ENCODE measurements around the gene POLD1.

Gene POLD1

DNA sequence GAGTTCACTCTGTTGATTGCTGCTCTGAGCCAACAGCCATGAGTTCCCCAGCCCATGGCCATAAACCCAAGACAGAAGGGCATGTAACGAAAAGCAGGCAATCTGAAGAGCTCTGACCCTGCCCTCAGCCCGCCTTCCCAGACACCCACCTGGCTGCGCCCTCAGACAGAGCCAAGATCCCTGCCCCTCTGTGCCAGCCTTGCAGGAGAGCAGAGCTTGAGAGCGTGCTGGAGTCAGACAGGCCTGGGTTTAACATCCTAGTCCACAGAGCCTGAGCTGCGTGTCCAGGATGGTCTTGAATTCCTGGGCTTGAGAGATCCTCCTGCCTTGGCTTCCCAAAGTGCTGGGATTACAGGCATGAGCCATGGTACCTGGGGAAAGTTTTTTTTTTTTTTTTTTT lies 73.2 kb downstream of the POLD1 start:
- H3K27me3 ChIP-seq (ENCODE audit: control insufficient read depth in 2 of 2, insufficient read depth in 2 of 2, low read length in 2 of 2): peaks cover 2 to 13% of the 10 kb centered on the region in 2 donors
- H3K4me1 ChIP-seq (ENCODE audit: control insufficient read depth in 2 of 2, insufficient read depth in 2 of 2, low read length in 2 of 2): peaks cover 0 to 3% of the 10 kb centered on the region in 2 donors
- H3K9me3 ChIP-seq (ENCODE audit: control insufficient read depth in 2 of 2, low read length in 2 of 2): no peaks in the 10 kb centered on the region
- H3K4me3 ChIP-seq (ENCODE audit: low read length in 2 of 2): no peak overlapping the region
- no peaks in the 10 kb centered on the region for H3K36me3 ChIP-seq (ENCODE audit: control insufficient read depth in 2 of 2, insufficient read depth in 2 of 2, low read length in 2 of 2)
- no peak overlapping the region for H3K9ac ChIP-seq (ENCODE audit: low read depth in 1 of 2, low read length in 2 of 2)
- no peak overlapping the region for H3K27ac ChIP-seq (ENCODE audit: low read depth in 2 of 2, low read length in 2 of 2)

DNA sequence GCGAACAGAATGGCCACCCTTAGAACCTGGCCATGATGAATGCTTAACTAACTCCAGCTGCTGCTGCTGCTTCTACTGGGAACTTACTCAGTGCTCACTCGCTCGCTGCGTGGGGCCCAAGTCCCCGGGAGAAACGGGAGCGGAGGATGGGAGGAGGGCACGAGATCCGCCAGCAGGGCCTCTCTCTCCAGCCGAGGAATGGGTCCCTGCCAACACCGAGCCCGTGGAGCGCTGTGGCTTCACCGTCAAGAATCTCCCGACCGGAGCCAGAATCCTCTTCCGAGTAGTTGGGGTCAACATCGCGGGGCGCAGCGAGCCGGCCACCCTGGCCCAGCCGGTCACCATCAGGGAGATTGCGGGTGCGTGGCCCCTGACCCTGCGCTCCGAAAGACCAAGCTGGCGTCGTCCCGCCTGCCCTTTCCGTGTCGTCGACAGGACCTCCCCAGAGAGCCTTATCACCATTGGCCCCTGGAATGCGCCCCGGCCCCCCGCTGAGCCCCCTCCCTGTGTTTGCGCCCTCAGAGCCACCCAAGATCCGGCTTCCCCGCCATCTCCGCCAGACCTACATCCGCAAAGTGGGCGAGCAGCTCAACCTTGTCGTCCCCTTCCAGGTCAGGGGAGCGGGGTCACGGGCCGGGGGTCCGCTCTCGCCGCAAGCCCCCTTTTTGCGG lies 74.4 kb downstream of the POLD1 start:
- Histone ChIP-seq H3K9ac (ENCODE audit: low read depth in 1 of 2, low read length in 2 of 2) (no peak overlapping the region), H3K4me1 (ENCODE audit: control insufficient read depth in 2 of 2, insufficient read depth in 2 of 2, low read length in 2 of 2) (peaks cover 0 to 3% of the 10 kb centered on the region in 2 donors), H3K4me3 (ENCODE audit: low read length in 2 of 2) (no peak overlapping the region), H3K27ac (ENCODE audit: low read depth in 2 of 2, low read length in 2 of 2) (no peak overlapping the region), H3K9me3 (ENCODE audit: control insufficient read depth in 2 of 2, low read length in 2 of 2) (no peaks in the 10 kb centered on the region), H3K27me3 (ENCODE audit: control insufficient read depth in 2 of 2, insufficient read depth in 2 of 2, low read length in 2 of 2) (peaks cover 2 to 13% of the 10 kb centered on the region in 2 donors), H3K36me3 (ENCODE audit: control insufficient read depth in 2 of 2, insufficient read depth in 2 of 2, low read length in 2 of 2) (no peaks in the 10 kb centered on the region)

DNA sequence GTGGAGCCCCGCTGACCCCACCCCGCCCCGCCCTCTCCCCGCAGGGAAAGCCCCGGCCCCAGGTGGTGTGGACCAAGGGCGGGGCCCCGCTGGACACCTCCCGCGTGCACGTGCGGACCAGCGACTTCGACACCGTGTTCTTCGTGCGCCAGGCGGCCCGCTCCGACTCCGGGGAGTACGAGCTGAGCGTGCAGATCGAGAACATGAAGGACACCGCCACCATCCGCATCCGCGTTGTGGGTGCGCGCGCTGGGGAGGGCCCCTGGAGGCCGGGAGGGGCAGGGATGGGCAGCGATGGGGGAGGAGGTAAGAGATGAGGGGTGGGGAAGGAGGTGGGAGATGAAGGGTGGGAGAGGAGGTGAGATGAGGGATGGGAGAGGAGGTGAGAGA lies 74.9 kb downstream of the POLD1 start:
- no peak overlapping the region for H3K9ac ChIP-seq (ENCODE audit: low read depth in 1 of 2, low read length in 2 of 2)
- no peak overlapping the region for H3K4me3 ChIP-seq (ENCODE audit: low read length in 2 of 2)
- H3K27me3 ChIP-seq (ENCODE audit: control insufficient read depth in 2 of 2, insufficient read depth in 2 of 2, low read length in 2 of 2): peaks cover 2 to 13% of the 10 kb centered on the region in 2 donors
- no peaks in the 10 kb centered on the region for H3K36me3 ChIP-seq (ENCODE audit: control insufficient read depth in 2 of 2, insufficient read depth in 2 of 2, low read length in 2 of 2)
- peaks cover 0 to 3% of the 10 kb centered on the region in 2 donors for H3K4me1 ChIP-seq (ENCODE audit: control insufficient read depth in 2 of 2, insufficient read depth in 2 of 2, low read length in 2 of 2)
- H3K9me3 ChIP-seq (ENCODE audit: control insufficient read depth in 2 of 2, low read length in 2 of 2): no peaks in the 10 kb centered on the region
- no peak overlapping the region for H3K27ac ChIP-seq (ENCODE audit: low read depth in 2 of 2, low read length in 2 of 2)

DNA sequence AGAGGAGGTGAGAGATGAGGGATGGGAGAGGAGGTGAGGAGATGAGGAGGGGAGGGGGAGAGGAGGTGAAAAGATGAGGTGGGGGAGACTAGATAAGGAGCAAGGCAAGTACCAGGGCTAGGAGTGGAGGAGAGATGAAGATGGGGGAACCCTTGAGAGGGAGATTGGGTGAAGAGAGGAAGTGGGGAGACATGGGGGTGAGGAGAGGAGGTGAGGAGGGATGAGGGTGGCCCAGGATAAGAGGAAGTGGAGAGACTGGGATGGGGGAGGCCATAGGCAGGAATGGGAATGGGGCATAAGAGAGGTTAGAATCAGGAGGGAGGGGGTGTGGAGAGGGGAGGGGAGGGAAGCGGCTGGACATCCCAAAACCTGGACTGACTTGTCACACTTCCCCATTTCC lies 75.5 kb downstream of the POLD1 start:
- Histone ChIP-seq H3K4me3 (ENCODE audit: low read length in 2 of 2) (no peak overlapping the region), H3K27me3 (ENCODE audit: control insufficient read depth in 2 of 2, insufficient read depth in 2 of 2, low read length in 2 of 2) (peaks cover 2 to 13% of the 10 kb centered on the region in 2 donors), H3K36me3 (ENCODE audit: control insufficient read depth in 2 of 2, insufficient read depth in 2 of 2, low read length in 2 of 2) (no peaks in the 10 kb centered on the region), H3K9ac (ENCODE audit: low read depth in 1 of 2, low read length in 2 of 2) (no peak overlapping the region), H3K9me3 (ENCODE audit: control insufficient read depth in 2 of 2, low read length in 2 of 2) (no peaks in the 10 kb centered on the region), H3K4me1 (ENCODE audit: control insufficient read depth in 2 of 2, insufficient read depth in 2 of 2, low read length in 2 of 2) (peaks cover 0 to 3% of the 10 kb centered on the region in 2 donors), H3K27ac (ENCODE audit: low read depth in 2 of 2, low read length in 2 of 2) (no peak overlapping the region)

DNA sequence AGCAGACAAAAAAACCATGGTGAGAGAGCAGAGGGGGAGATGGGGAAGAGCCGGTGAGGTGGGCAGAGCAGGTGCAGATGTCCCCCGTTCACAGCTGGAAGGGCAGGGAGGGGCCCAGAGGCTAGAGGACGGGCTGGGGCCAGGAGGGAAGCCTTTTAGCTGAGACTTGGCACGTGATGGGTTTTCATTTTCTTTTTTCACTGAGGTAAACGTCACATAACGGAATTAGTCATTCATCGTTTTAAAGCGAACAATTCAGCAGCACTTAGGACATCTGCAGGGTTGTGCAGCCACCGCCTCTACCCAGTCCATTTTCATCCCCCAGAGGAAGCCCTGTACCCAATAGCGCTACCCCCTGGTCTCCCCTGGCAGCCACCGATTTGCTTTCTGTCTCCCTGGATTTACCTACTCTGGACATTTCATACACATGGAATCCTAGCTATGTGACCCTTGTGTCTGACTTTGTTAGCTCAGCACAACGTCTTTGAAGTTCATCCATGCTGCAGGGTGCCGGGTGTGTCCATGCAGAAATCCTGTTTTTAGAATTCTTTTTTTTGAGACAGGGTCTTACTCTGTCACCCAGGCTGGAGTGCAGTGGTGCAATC lies 76.1 kb downstream of the POLD1 start:
- H3K4me1 ChIP-seq (ENCODE audit: control insufficient read depth in 2 of 2, insufficient read depth in 2 of 2, low read length in 2 of 2): peaks cover 0 to 3% of the 10 kb centered on the region in 2 donors
- H3K9ac ChIP-seq (ENCODE audit: low read depth in 1 of 2, low read length in 2 of 2): no peak overlapping the region
- H3K9me3 ChIP-seq (ENCODE audit: control insufficient read depth in 2 of 2, low read length in 2 of 2): no peaks in the 10 kb centered on the region
- H3K27me3 ChIP-seq (ENCODE audit: control insufficient read depth in 2 of 2, insufficient read depth in 2 of 2, low read length in 2 of 2): peaks cover 2 to 13% of the 10 kb centered on the region in 2 donors
- no peak overlapping the region for H3K4me3 ChIP-seq (ENCODE audit: low read length in 2 of 2)
- H3K27ac ChIP-seq (ENCODE audit: low read depth in 2 of 2, low read length in 2 of 2): no peak overlapping the region
- no peaks in the 10 kb centered on the region for H3K36me3 ChIP-seq (ENCODE audit: control insufficient read depth in 2 of 2, insufficient read depth in 2 of 2, low read length in 2 of 2)

DNA sequence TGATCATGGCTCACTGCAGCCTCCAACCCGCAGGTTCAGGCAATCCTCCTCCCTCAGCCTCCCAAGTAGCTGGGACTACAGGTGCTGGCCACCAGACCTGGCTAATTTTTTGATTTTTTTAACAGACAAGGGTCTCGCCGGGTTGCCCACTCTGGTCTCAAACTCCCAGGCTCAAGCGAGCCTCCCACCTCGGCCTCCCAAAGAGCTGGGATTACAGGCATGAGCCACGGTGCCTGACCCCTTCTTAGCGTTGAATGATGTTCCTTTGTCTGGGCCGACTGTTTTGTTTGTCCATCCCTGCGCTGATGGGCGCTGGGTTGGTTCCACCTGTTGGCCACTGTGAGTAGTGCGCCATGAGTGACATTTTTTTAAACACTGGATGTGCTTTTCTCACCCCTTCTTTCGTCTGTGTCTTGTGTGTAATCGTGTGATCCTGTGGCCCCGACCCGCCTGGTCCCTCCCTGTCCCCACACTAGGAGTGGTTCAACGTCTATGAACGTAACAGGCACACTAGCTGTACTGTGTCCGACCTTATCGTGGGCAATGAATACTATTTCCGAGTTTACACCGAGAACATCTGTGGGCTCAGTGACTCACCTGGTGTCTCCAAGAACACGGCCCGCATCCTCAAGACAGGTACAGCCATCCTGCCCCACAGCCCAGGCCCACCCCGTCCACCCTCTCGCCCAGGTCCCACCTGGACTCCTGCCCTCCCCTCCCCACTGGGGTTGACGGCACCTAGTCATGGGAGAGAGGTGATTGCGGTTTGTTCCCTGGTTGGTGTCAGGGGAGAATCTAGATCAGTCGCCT lies 77.1 kb downstream of the POLD1 start:
- Histone ChIP-seq H3K4me3 (ENCODE audit: low read length in 2 of 2) (no peak overlapping the region), H3K9ac (ENCODE audit: low read depth in 1 of 2, low read length in 2 of 2) (no peak overlapping the region), H3K4me1 (ENCODE audit: control insufficient read depth in 2 of 2, insufficient read depth in 2 of 2, low read length in 2 of 2) (peaks cover 0 to 7% of the 10 kb centered on the region in 2 donors), H3K27ac (ENCODE audit: low read depth in 2 of 2, low read length in 2 of 2) (no peak overlapping the region), H3K9me3 (ENCODE audit: control insufficient read depth in 2 of 2, low read length in 2 of 2) (no peaks in the 10 kb centered on the region), H3K36me3 (ENCODE audit: control insufficient read depth in 2 of 2, insufficient read depth in 2 of 2, low read length in 2 of 2) (no peaks in the 10 kb centered on the region), H3K27me3 (ENCODE audit: control insufficient read depth in 2 of 2, insufficient read depth in 2 of 2, low read length in 2 of 2) (peaks cover 2 to 13% of the 10 kb centered on the region in 2 donors)

DNA sequence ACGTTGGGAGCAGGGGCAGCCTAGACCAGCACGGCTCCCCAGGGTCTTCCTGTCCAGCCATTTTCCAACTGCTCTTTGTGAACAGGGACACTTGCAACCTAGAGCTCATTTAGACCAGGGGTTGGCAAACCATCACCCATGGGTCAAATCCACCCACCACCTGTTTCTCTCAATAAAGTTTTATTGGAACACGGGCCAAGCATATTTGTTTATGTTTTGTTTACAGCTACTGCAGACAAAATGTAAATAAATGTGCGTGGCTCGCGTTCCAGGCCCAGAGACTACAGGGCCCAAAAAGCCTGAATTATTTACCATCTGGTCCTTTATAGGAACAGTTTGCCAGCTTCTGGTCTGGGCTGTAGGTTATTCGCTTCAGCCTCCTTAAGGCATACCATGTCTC lies 78.8 kb downstream of the POLD1 start:
- Histone ChIP-seq H3K4me3 (ENCODE audit: low read length in 2 of 2) (no peak overlapping the region), H3K9me3 (ENCODE audit: control insufficient read depth in 2 of 2, low read length in 2 of 2) (no peaks in the 10 kb centered on the region), H3K9ac (ENCODE audit: low read depth in 1 of 2, low read length in 2 of 2) (no peak overlapping the region), H3K4me1 (ENCODE audit: control insufficient read depth in 2 of 2, insufficient read depth in 2 of 2, low read length in 2 of 2) (peaks cover 3 to 12% of the 10 kb centered on the region in 2 donors), H3K27ac (ENCODE audit: low read depth in 2 of 2, low read length in 2 of 2) (no peak overlapping the region), H3K36me3 (ENCODE audit: control insufficient read depth in 2 of 2, insufficient read depth in 2 of 2, low read length in 2 of 2) (no peaks in the 10 kb centered on the region), H3K27me3 (ENCODE audit: control insufficient read depth in 2 of 2, insufficient read depth in 2 of 2, low read length in 2 of 2) (peaks cover 2 to 5% of the 10 kb centered on the region in 2 donors)

DNA sequence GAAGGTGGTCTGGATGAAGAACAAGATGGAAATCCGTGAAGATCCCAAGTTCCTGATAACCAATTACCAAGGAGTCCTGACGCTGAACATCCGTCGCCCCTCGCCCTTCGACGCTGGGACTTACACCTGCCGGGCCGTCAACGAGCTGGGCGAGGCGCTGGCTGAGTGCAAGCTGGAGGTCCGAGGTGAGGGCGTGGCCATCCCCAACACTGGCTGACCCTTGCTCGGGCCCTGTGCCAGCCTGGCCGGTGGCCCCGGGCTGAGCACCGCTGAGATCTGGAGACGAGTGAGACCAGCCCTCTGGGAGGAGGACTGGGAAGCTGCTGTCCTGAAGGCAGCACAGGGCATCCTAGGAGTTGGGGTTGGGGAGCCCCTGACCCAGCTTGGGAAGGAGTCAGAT lies 80.2 kb downstream of the POLD1 start:
- no peak overlapping the region for H3K4me3 ChIP-seq (ENCODE audit: low read length in 2 of 2)
- no peaks in the 10 kb centered on the region for H3K9me3 ChIP-seq (ENCODE audit: control insufficient read depth in 2 of 2, low read length in 2 of 2)
- no peak overlapping the region for H3K27ac ChIP-seq (ENCODE audit: low read depth in 2 of 2, low read length in 2 of 2)
- peaks cover 3 to 12% of the 10 kb centered on the region in 2 donors for H3K4me1 ChIP-seq (ENCODE audit: control insufficient read depth in 2 of 2, insufficient read depth in 2 of 2, low read length in 2 of 2)
- no peaks in the 10 kb centered on the region for H3K36me3 ChIP-seq (ENCODE audit: control insufficient read depth in 2 of 2, insufficient read depth in 2 of 2, low read length in 2 of 2)
- H3K27me3 ChIP-seq (ENCODE audit: control insufficient read depth in 2 of 2, insufficient read depth in 2 of 2, low read length in 2 of 2): peaks cover 0 to 1% of the 10 kb centered on the region in 2 donors
- H3K9ac ChIP-seq (ENCODE audit: low read depth in 1 of 2, low read length in 2 of 2): no peak overlapping the region

DNA sequence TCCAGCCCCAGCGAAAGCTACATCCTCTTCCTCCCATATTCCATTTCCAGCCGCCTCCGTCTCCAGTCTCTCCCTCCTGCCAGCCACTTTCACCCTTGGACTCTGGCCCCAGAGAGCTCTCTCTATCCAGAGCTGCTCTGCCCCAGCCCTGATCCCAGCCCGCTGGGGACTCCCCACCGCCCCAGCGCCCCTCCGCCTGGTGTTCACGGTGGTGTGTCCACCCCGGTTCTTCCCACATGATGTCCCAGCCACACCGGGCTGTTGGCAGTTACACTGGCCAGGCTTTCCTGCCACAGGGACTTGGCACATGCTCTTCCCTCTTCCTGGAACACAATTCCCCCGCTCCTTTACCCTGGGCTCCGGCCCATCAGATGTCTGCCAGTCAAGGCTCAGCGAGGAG lies 80.9 kb downstream of the POLD1 start:
- peaks cover 0 to 1% of the 10 kb centered on the region in 2 donors for H3K27me3 ChIP-seq (ENCODE audit: control insufficient read depth in 2 of 2, insufficient read depth in 2 of 2, low read length in 2 of 2)
- no peaks in the 10 kb centered on the region for H3K36me3 ChIP-seq (ENCODE audit: control insufficient read depth in 2 of 2, insufficient read depth in 2 of 2, low read length in 2 of 2)

More for the DNA sequence above, 80.9 kb downstream of the POLD1 start:
- no peaks in the 10 kb centered on the region for H3K9me3 ChIP-seq (ENCODE audit: control insufficient read depth in 2 of 2, low read length in 2 of 2)
- no peak overlapping the region for H3K27ac ChIP-seq (ENCODE audit: low read depth in 2 of 2, low read length in 2 of 2)
- no peak overlapping the region for H3K9ac ChIP-seq (ENCODE audit: low read depth in 1 of 2, low read length in 2 of 2)
- H3K4me1 ChIP-seq (ENCODE audit: control insufficient read depth in 2 of 2, insufficient read depth in 2 of 2, low read length in 2 of 2): peaks cover 3 to 12% of the 10 kb centered on the region in 2 donors
- H3K4me3 ChIP-seq (ENCODE audit: low read length in 2 of 2): no peak overlapping the region
